Ovary (tissue), 9 donors: ENCODE measurements around the gene BRK1. TPM values are rescaled to one million over a fixed set of nuclear protein-coding genes. Genes with fewer than 3 reads are reported as not detected.
A peak's percentile ranks its signal among the peaks of the same experiment; 100 is the strongest.
"Not testable (repeated sequence)": the region's sequence is repeated elsewhere in the genome, so short reads cannot be mapped to it uniquely, and the experiment has no call there.

Source experiments
- DNase-seq, 5 donors: peaks; one replicate each; pipeline ENCODE4 v3.0.0-alpha.2; 2019 to 2020
- H3K27ac ChIP-seq, 2 donors: fragments of 200-600 bp; one replicate each; pipeline versions ENCODE4 v1.5.1 to v1.8.0; 2019 to 2022
- H3K27me3 ChIP-seq: fragments of 200-600 bp; one replicate; pipeline ENCODE4 v1.8.0; 2022
- H3K36me3 ChIP-seq: fragments of 200-600 bp; sonication (generic); one replicate; pipeline ENCODE4 v1.5.1; 2019
- H3K4me1 ChIP-seq: one replicate; pipeline ENCODE4 v1.8.1; 2013; ENCODE audit warnings: mild to moderate bottlenecking, moderate library complexity; ENCODE audit not compliant: insufficient read depth
- H3K4me3 ChIP-seq: fragments of 200-600 bp; sonication (generic); one replicate; pipeline ENCODE4 v1.5.1; 2017
- H3K9me3 ChIP-seq, 2 donors: fragments of 200-600 bp in 1 of 2; sonication (generic) in 1 of 2; one replicate each; pipeline versions ENCODE4 v1.5.1 to v1.8.1; 2013 to 2019; ENCODE audit warnings: mild to moderate bottlenecking in 1 of 2, moderate library complexity in 1 of 2
- CTCF ChIP-seq, 3 donors: fragments of 450-650 bp in 2 of 3; fragments of 200-600 bp in 1 of 3; IDR thresholded peaks; one replicate each; pipeline versions ENCODE4 v1.5.1 to v1.8.0; 2016 to 2022; ENCODE audit warnings: antibody characterized with exemption in 3 of 3, mild to moderate bottlenecking in 1 of 3
- EP300 ChIP-seq: sonication (generic); formaldehyde crosslinking; IDR thresholded peaks from one replicate; pipeline ENCODE4 v1.6.1; 2017; ENCODE audit warnings: antibody characterized with exemption
- POLR2A ChIP-seq: fragments of 450-650 bp; IDR thresholded peaks from one replicate; pipeline ENCODE4 v1.6.1; 2017; ENCODE audit warnings: antibody characterized with exemption, mild to moderate bottlenecking, moderate library complexity
- WGBS, 3 donors: extraction: QIAGEN DNeasy Blood & Tissue Kit in 1 of 3; methylation state at CpG; one replicate each; pipeline versions ENCODE4 v1.1.5 to v1.1.7; 2013 to 2017; 5-methylcytosine and 5-hydroxymethylcytosine counted together
- intact Hi-C, 4 donors: fragments of 100-400 bp; cut with DNase I; formaldehyde crosslinking; loops; one replicate each; pipeline versions ENCODE4 v1.11.0 to v1.15.1; 2022 to 2023
- polyA plus RNA-seq, 2 donors: library from polyadenylated mRNA; stranded (reverse); fragments of 200-250 nt in 1 of 2; fragments of 350-450 nt in 1 of 2; fragmentation: Illumina TruSeq in 1 of 2; extraction: RNeasy Lipid Tissue Mini Kit (QIAGEN cat#74804) in 1 of 2; gene quantifications; one replicate each; pipeline ENCODE4 v1.2.3, GENCODE V29; 2013 to 2014
- total RNA-seq, 7 donors: library from RNA; depleted of rRNA in 2 of 7; stranded (reverse); fragments of >200 nt in 2 of 7; fragmentation: NEBNext Ultra II Directional in 3 of 7; extraction: Animal tissue kit (Norgen Biotek cat#: 25700) in 3 of 7; gene quantifications; one replicate each; pipeline versions ENCODE4 v1.1.0 to v1.2.4, GENCODE V29; 2016 to 2023
- donor health status: DM: no; HTN: no; CAD: no; lungs with moderate emphysema.
- donor health status: DM: no; HTN: no; CAD: no.
- donor health status: Bipolar disorder and iron deficiency.
- donor health status: DM: yes; HTN: yes; CAD: no.
- donor health status: DM: no; HTN: no; CAD: no.
- donor health status: DM: yes; HTN: yes; CAD: no.

BRK1 gene
- total and polyA plus RNA-seq, 9 donors: 69.7 to 292 (median 124) TPM

GRCh38 chr3:10160346-10160745 lies 44.9 kb downstream of the BRK1 start:
- WGBS, 3 donors: 24 to 46% (median 35%) methylated on average over 1 of the region's 1 CpG
- intact Hi-C loops: loop anchor here in 1 of 4 donors (5.0 kb wide), 1 partner anchor 72 kb away; no protein-coding TSS in a partner anchor
- no peak overlapping the region for H3K4me3 ChIP-seq
- DNase-seq: no peak
- peaks cover 7% of the 10 kb centered on the region for H3K4me1 ChIP-seq
- no peaks in the 10 kb centered on the region for H3K27me3 ChIP-seq
- no peaks in the 10 kb centered on the region for H3K9me3 ChIP-seq
- no peak for TF ChIP-seq EP300
- no peak for TF ChIP-seq CTCF (IDR thresholded peaks at IDR 0.05)
- TF ChIP-seq POLR2A: no peak
- H3K36me3 ChIP-seq: no peaks in the 10 kb centered on the region
- H3K27ac ChIP-seq: no peak overlapping the region

GRCh38 chr3:10160925-10161324 lies 45.5 kb downstream of the BRK1 start:
- no peak overlapping the region for H3K4me3 ChIP-seq
- no peak for DNase-seq
- intact Hi-C loops: loop anchor here in 1 of 4 donors (5.0 kb wide), 1 partner anchor 71 kb away; no protein-coding TSS in a partner anchor

GRCh38 chr3:10162185-10162584 lies 46.7 kb downstream of the BRK1 start:
- peaks cover 7% of the 10 kb centered on the region for H3K4me1 ChIP-seq
- H3K27ac ChIP-seq: no peak overlapping the region
- 86 to 91% (median 87%) methylated on average over 6 of the region's 6 CpGs for WGBS, 3 donors
- DNase-seq: no peak
- no peak overlapping the region for H3K4me3 ChIP-seq
- H3K9me3 ChIP-seq: no peaks in the 10 kb centered on the region
- H3K27me3 ChIP-seq: no peaks in the 10 kb centered on the region
- intact Hi-C loops: loop anchor here in 1 of 4 donors (5.0 kb wide), 1 partner anchor 70 kb away; no protein-coding TSS in a partner anchor
- TF ChIP-seq POLR2A (no peak), CTCF (IDR thresholded peaks at IDR 0.05) (no peak), EP300 (no peak)
- no peaks in the 10 kb centered on the region for H3K36me3 ChIP-seq

More at GRCh38 chr3:10160925-10161324, 45.5 kb downstream of the BRK1 start:
- H3K27ac ChIP-seq: no peak overlapping the region
- H3K4me1 ChIP-seq: peaks cover 7% of the 10 kb centered on the region
- H3K27me3 ChIP-seq: no peaks in the 10 kb centered on the region
- H3K9me3 ChIP-seq: no peaks in the 10 kb centered on the region
- no peaks in the 10 kb centered on the region for H3K36me3 ChIP-seq
- TF ChIP-seq CTCF (IDR thresholded peaks at IDR 0.05) (no peak), POLR2A (no peak), EP300 (no peak)
- WGBS, 3 donors: 67 to 78% (median 73%) methylated on average over 6 of the region's 6 CpGs

GRCh38 chr3:10164201-10164545 lies 48.7 kb downstream of the BRK1 start:
- not testable (repeated sequence) for DNase-seq, H3K36me3 ChIP-seq, H3K4me1 ChIP-seq, H3K27ac ChIP-seq, H3K27me3 ChIP-seq, H3K9me3 ChIP-seq
- intact Hi-C loops: loop anchor here in 1 of 4 donors (5.0 kb wide), 1 partner anchor 68 kb away; no protein-coding TSS in a partner anchor
- peak overlapping the region; percentile 86 for H3K4me3 ChIP-seq
- 67 to 75% (median 70%) methylated on average over 11 to 12 of the region's 12 CpGs for WGBS, 3 donors

- peak within 1 kb of the TSS; percentile 86 for H3K4me3 ChIP-seq
- H3K4me1 ChIP-seq: peaks cover 7% of the 10 kb centered on the region
- H3K27ac ChIP-seq: peak within 1 kb of the TSS; percentile 8 to 70
- intact Hi-C loops: loop anchor here in 1 of 4 donors (5.0 kb wide), 1 partner anchor 68 kb away; no protein-coding TSS in a partner anchor
- H3K36me3 ChIP-seq: no peaks in the 10 kb centered on the region
- TF ChIP-seq EP300 (no peak), CTCF (IDR thresholded peaks at IDR 0.05) (peak; percentile 65 to 93 (median 77))
- DNase-seq: peak; percentile 69 to 82 (median 73)
- H3K27me3 ChIP-seq: no peaks in the 10 kb centered on the region
- H3K9me3 ChIP-seq: no peaks in the 10 kb centered on the region
- 2 to 8% (median 3%) methylated on average over 28 to 76 of the region's 76 CpGs for WGBS, 3 donors
Measured at GRCh38 chr3:10164546-10165393, 49.3 kb downstream of the BRK1 start, which contains the start of gene IRAK2. TSS of gene IRAK2 (plus strand) at chr3:10164919. CDS start at chr3:10164955, 36 bp downstream.
